Measurements from ENCODE around the gene ESRRG. TPM values are rescaled to one million over a fixed set of nuclear protein-coding genes. Genes with fewer than 3 reads are reported as not detected.

The ESRRG gene
- total RNA-seq, 2 donors from 2014 or later: 5.1 to 6.7 TPM

GRCh38 chr1:216750961-216751360, 27.7 kb upstream of the ESRRG start:
- H3K9me3 ChIP-seq (ENCODE audit: control insufficient read depth, low read length): no peaks in the 10 kb centered on the region
- H3K4me3 ChIP-seq (ENCODE audit: low read length): no peak overlapping the region
- Mint-ChIP-seq H3K4me3 (no peak overlapping the region), H3K36me3 (ENCODE audit: low read depth) (no peaks in the 10 kb centered on the region), H3K27ac (no peak overlapping the region), H3K4me1 (peaks cover 16% of the 10 kb centered on the region), H3K9me3 (no peaks in the 10 kb centered on the region), H3K27me3 (ENCODE audit: insufficient read depth) (peaks cover 3% of the 10 kb centered on the region)
- H3K9ac ChIP-seq (ENCODE audit: extremely low read depth, low read length, poor library complexity, severe bottlenecking): no peak overlapping the region
- DNase-seq: no peak
- no peaks in the 10 kb centered on the region for H3K27me3 ChIP-seq (ENCODE audit: control insufficient read depth, insufficient read depth, low read length, poor library complexity, severe bottlenecking)
- no peaks in the 10 kb centered on the region for H3K36me3 ChIP-seq (ENCODE audit: control insufficient read depth, insufficient read depth, low read length)
- peaks cover 4% of the 10 kb centered on the region for H3K4me1 ChIP-seq (ENCODE audit: control insufficient read depth, insufficient read depth, low read length)
- H3K27ac ChIP-seq (ENCODE audit: low read depth, low read length): no peak overlapping the region
- no peak for TF ChIP-seq CTCF (conservative IDR thresholded peaks at IDR 0.05)
- WGBS, 2 experiments (ENCODE audit: insufficient coverage in 1 of 2, insufficient read length in 1 of 2): 89 to 100% methylated on average over 1 to 2 of the region's 2 CpGs

GRCh38 chr1:216750031-216750627, 26.9 kb upstream of the ESRRG start:
- no peaks in the 10 kb centered on the region for H3K36me3 Mint-ChIP-seq (ENCODE audit: low read depth)
- TF ChIP-seq CTCF (conservative IDR thresholded peaks at IDR 0.05): peak; percentile 84
- Histone ChIP-seq H3K27me3 (ENCODE audit: control insufficient read depth, insufficient read depth, low read length, poor library complexity, severe bottlenecking) (no peaks in the 10 kb centered on the region), H3K27ac (ENCODE audit: low read depth, low read length) (no peak overlapping the region), H3K4me1 (ENCODE audit: control insufficient read depth, insufficient read depth, low read length) (peaks cover 4% of the 10 kb centered on the region), H3K9me3 (ENCODE audit: control insufficient read depth, low read length) (no peaks in the 10 kb centered on the region), H3K36me3 (ENCODE audit: control insufficient read depth, insufficient read depth, low read length) (no peaks in the 10 kb centered on the region), H3K4me3 (ENCODE audit: low read length) (no peak overlapping the region), H3K9ac (ENCODE audit: extremely low read depth, low read length, poor library complexity, severe bottlenecking) (no peak overlapping the region)
- 1 to 14% methylated on average over 2 to 3 of the region's 3 CpGs for WGBS, 2 experiments (ENCODE audit: insufficient coverage in 1 of 2, insufficient read length in 1 of 2)
- H3K4me1 Mint-ChIP-seq: peaks cover 12% of the 10 kb centered on the region
- DNase-seq: peak; percentile 78
- no peak overlapping the region for H3K4me3 Mint-ChIP-seq
- no peak overlapping the region for H3K27ac Mint-ChIP-seq
- no peaks in the 10 kb centered on the region for H3K9me3 Mint-ChIP-seq
- peaks cover 3% of the 10 kb centered on the region for H3K27me3 Mint-ChIP-seq (ENCODE audit: insufficient read depth)

- no peak overlapping the region for H3K27ac ChIP-seq (ENCODE audit: low read depth, low read length)
- H3K4me3 ChIP-seq (ENCODE audit: low read length): no peak overlapping the region
- H3K4me1 ChIP-seq (ENCODE audit: control insufficient read depth, insufficient read depth, low read length): peaks cover 4% of the 10 kb centered on the region
- H3K9me3 ChIP-seq (ENCODE audit: control insufficient read depth, low read length): no peaks in the 10 kb centered on the region
- H3K4me3 Mint-ChIP-seq: no peak overlapping the region
- H3K9me3 Mint-ChIP-seq: no peaks in the 10 kb centered on the region
- no peaks in the 10 kb centered on the region for H3K36me3 ChIP-seq (ENCODE audit: control insufficient read depth, insufficient read depth, low read length)
- no peak overlapping the region for H3K9ac ChIP-seq (ENCODE audit: extremely low read depth, low read length, poor library complexity, severe bottlenecking)
- H3K27me3 Mint-ChIP-seq (ENCODE audit: insufficient read depth): peaks cover 3% of the 10 kb centered on the region
- no peaks in the 10 kb centered on the region for H3K36me3 Mint-ChIP-seq (ENCODE audit: low read depth)
- no peak for TF ChIP-seq CTCF (conservative IDR thresholded peaks at IDR 0.05)
- no peaks in the 10 kb centered on the region for H3K27me3 ChIP-seq (ENCODE audit: control insufficient read depth, insufficient read depth, low read length, poor library complexity, severe bottlenecking)
- DNase-seq: no peak
- H3K27ac Mint-ChIP-seq: no peak overlapping the region
- 85 to 91% methylated on average over 7 to 9 of the region's 9 CpGs for WGBS, 2 experiments (ENCODE audit: insufficient coverage in 1 of 2, insufficient read length in 1 of 2)
- H3K4me1 Mint-ChIP-seq: peaks cover 10% of the 10 kb centered on the region
Measured at GRCh38 chr1:216749232-216749631, 26.0 kb upstream of the ESRRG start.

Data from endodermal cell (in vitro differentiated cells).